ENCODE measurements around the gene ACYP2.

GRCh38 chr2:54330926-54331835 is 215.8 kb downstream of the ACYP2 start:
- TF ChIP-seq POLR2A (IDR thresholded peaks at IDR 0.05) (no peak), POLR2AphosphoS5 (IDR thresholded peaks at IDR 0.05) (no peak)

Measured in transverse colon (tissue), 3 donors.